ENCODE results near the gene TRIM33. TPM values are rescaled to one million over a fixed set of nuclear protein-coding genes. Genes with fewer than 3 reads are reported as not detected.

Gene TRIM33
- total and polyA plus RNA-seq, 8 donors: 8.6 to 19.1 (median 15.6) TPM

DNA sequence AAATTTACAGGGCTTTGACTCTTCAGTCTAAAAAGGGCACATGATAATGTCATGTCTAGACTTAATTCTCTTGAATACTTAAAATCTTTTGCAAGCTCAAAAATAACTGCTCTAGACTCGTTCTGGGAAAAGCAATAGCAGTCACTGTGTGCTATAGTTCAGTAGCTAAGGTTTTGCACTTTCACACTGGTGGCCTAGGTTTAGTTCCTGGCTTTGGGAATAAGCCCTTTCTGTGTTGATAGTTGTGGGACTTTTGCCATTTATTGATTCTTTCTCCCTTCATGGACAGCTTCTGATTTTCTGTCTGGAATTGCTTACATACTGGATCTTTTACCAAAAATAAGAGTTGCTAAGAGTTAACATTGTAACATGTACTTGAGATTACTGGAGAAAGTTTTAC, 151.2 kb downstream of the TRIM33 start:
- intact Hi-C loops (cut with DNase I): no loop called here
- FAIRE-seq (no peak), ATAC-seq (no peak)

DNA sequence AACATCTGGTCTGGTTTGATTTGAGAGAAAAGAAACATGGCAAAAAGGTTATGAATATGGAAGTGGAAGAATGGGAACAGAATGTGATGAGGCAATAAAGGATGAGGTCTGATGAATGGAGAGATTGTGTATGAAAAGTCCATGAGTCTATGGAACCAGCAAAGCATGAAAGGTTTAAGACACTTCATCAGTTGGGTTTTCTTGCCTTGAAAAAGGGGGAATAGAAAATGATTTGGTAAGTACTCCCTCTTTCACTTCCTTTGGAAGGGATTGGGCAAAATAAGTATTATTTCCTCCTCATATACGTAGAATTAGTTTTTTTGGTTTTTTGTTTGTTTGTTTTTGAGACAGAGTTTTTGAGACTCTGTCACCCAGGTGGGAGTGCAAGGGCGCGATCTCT, 155.8 kb downstream of the TRIM33 start:
- 94 to 95% methylated on average over 3 of the region's 3 CpGs for WGBS, 2 donors
- Histone ChIP-seq H3K27me3 (no peaks in the 10 kb centered on the region), H3K36me3 (no peaks in the 10 kb centered on the region), H3K27ac (no peak overlapping the region), H3K4me1 (no peaks in the 10 kb centered on the region), H3K4me3 (no peak overlapping the region), H3K9me3 (no peaks in the 10 kb centered on the region)
- intact Hi-C loops (cut with DNase I): no loop called here
- TF ChIP-seq, protein P1, sequence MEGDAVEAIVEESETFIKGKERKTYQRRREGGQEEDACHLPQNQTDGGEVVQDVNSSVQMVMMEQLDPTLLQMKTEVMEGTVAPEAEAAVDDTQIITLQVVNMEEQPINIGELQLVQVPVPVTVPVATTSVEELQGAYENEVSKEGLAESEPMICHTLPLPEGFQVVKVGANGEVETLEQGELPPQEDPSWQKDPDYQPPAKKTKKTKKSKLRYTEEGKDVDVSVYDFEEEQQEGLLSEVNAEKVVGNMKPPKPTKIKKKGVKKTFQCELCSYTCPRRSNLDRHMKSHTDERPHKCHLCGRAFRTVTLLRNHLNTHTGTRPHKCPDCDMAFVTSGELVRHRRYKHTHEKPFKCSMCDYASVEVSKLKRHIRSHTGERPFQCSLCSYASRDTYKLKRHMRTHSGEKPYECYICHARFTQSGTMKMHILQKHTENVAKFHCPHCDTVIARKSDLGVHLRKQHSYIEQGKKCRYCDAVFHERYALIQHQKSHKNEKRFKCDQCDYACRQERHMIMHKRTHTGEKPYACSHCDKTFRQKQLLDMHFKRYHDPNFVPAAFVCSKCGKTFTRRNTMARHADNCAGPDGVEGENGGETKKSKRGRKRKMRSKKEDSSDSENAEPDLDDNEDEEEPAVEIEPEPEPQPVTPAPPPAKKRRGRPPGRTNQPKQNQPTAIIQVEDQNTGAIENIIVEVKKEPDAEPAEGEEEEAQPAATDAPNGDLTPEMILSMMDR (IDR thresholded peaks at IDR 0.05): no peak
- FAIRE-seq (no peak), ATAC-seq (no peak), DNase-seq (no peak)

More for the DNA sequence above, 151.2 kb downstream of the TRIM33 start:
- Histone ChIP-seq H3K27ac (no peak overlapping the region), H3K36me3 (no peaks in the 10 kb centered on the region), H3K4me1 (no peaks in the 10 kb centered on the region), H3K27me3 (no peaks in the 10 kb centered on the region), H3K4me3 (no peak overlapping the region), H3K9me3 (no peaks in the 10 kb centered on the region)
- TF ChIP-seq, protein P1 (IDR thresholded peaks at IDR 0.05): no peak
- WGBS, 2 donors: 8 to 19% methylated on average over 1 of the region's 1 CpG
- no peak for DNase-seq

DNA sequence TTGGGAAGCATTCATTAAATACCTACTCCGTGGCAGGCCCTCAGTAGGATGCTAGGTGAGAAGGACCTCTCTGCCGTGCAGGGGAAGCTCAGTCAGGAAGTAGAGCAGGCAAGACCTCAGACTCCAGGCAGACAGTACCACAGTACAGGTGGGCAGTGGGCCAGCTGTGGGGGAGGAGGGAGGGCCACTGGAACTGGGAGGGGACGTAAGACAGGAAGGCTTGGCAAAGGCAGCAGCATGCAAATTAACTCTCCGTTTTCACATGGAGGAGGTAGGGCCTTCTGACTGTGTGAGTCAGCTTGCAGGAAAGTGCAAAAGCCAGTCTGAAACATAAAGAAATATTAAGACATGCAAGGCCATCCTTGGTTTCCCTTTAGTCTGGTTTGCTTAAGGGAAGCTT, 157.7 kb downstream of the TRIM33 start:
- intact Hi-C loops (cut with DNase I): no loop called here
- 32 to 35% methylated on average over 4 of the region's 4 CpGs for WGBS, 2 donors
- H3K36me3 ChIP-seq: no peaks in the 10 kb centered on the region
- DNase-seq (peak; percentile 19 to 70 (median 63)), ATAC-seq (peak; percentile 53 to 85 (median 84)), FAIRE-seq (no peak)
- H3K9me3 ChIP-seq: no peaks in the 10 kb centered on the region
- H3K4me3 ChIP-seq: no peak overlapping the region
- no peaks in the 10 kb centered on the region for H3K27me3 ChIP-seq
- no peaks in the 10 kb centered on the region for H3K4me1 ChIP-seq
- no peak overlapping the region for H3K27ac ChIP-seq
- TF ChIP-seq, protein P1 (IDR thresholded peaks at IDR 0.05): no peak

DNA sequence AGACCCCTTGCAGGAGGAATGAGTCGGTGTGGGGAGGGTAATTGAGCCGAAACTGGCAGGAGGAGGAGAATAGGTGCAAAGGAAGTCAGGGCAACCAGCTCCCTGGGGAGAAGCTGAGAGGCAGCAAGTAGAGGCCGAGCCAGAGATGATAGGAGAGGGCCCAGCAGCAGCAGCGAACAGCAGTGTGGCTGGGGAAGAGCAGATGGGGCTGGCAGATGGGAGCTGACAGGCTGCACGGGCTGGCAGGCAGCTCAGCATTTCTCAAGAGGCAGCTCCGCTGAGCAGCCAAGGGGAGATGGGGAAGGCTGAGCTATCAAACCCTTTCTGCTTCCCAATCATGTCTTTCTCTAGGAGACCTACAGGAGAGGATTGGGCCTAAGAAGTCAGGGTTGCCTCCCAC, 158.2 kb downstream of the TRIM33 start:
- H3K9me3 ChIP-seq: no peaks in the 10 kb centered on the region
- H3K4me1 ChIP-seq: no peaks in the 10 kb centered on the region
- DNase-seq (no peak), ATAC-seq (peak in 3 of 4 donors; percentile 34 to 63 (median 63)), FAIRE-seq (no peak)
- no peaks in the 10 kb centered on the region for H3K36me3 ChIP-seq
- H3K27me3 ChIP-seq: no peaks in the 10 kb centered on the region
- 68 to 70% methylated on average over 6 of the region's 6 CpGs for WGBS, 2 donors
- H3K4me3 ChIP-seq: no peak overlapping the region
- no peak overlapping the region for H3K27ac ChIP-seq
- intact Hi-C loops (cut with DNase I): no loop called here
- TF ChIP-seq, protein P1 (IDR thresholded peaks at IDR 0.05): no peak

DNA sequence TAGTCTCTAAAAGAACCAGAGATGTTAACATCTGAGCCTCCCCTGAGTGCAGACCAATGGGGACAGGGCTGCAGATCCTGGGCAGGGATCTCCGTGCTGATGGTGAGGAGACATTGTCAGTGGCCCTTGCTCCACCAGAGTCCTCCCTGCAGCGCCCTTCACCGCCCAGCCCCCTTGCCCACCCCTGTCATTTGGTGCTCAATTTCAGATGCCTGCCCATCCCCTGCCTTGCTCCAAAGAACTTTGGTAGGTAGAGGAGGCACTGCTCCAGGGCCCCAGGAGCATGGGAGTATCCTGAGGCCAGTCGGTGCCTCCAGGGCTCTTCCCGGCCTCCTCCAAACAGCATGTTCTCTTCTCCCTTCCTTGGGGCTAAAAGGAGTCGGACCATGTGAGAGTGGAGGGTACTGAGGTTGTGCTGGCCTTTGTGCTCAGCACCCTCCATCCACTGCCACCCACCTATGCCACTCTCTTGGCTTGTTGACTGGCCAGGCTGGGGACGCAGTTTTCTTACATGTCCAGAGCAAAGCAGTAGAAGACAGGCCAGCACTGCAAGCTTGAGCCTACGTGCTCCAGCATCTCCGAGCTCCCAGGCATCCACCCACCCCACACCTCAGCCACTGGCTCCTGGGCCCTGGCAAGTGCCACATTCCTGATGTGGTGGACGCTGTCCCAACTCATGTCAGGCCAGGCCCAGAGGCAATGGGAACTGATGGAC, 160.1 kb downstream of the TRIM33 start:
- ATAC-seq (no peak), FAIRE-seq (no peak), DNase-seq (no peak)
- Histone ChIP-seq H3K4me3 (no peak overlapping the region), H3K4me1 (no peaks in the 10 kb centered on the region), H3K27ac (no peak overlapping the region), H3K36me3 (no peaks in the 10 kb centered on the region), H3K27me3 (no peaks in the 10 kb centered on the region), H3K9me3 (no peaks in the 10 kb centered on the region)
- intact Hi-C loops (cut with DNase I): no loop called here
- TF ChIP-seq, protein P1 (IDR thresholded peaks at IDR 0.05): no peak
- WGBS, 2 donors: 77 to 84% methylated on average over 10 of the region's 10 CpGs
